Upper lobe of left lung (tissue), 4 donors: ENCODE data around the gene B9D1.

Experiments used
- CTCF ChIP-seq, 6 experiments: fragments of 450-650 bp in 4 of 6; fragments of 200-600 bp in 2 of 6; sonication (generic) in 2 of 6; IDR thresholded peaks; one replicate each; pipeline ENCODE4 v1.5.1; 2016 to 2019; ENCODE audit warnings: antibody characterized with exemption in 6 of 6
- EP300 ChIP-seq, 4 donors: sonication (generic); formaldehyde crosslinking; IDR thresholded peaks; one replicate each; pipeline ENCODE4 v1.5.1; 2017; ENCODE audit warnings: antibody characterized with exemption in 4 of 4, control low read depth in 2 of 4
- POLR2A ChIP-seq, 4 donors: fragments of 450-650 bp; IDR thresholded peaks; one replicate each; pipeline ENCODE4 v1.5.1; 2016 to 2017; ENCODE audit warnings: antibody characterized with exemption in 4 of 4, mild to moderate bottlenecking in 2 of 4
- POLR2AphosphoS5 ChIP-seq, 2 donors: sonication (generic); formaldehyde crosslinking; IDR thresholded peaks; one replicate each; pipeline ENCODE4 v1.5.1; 2017; ENCODE audit warnings: antibody characterized with exemption in 2 of 2

DNA sequence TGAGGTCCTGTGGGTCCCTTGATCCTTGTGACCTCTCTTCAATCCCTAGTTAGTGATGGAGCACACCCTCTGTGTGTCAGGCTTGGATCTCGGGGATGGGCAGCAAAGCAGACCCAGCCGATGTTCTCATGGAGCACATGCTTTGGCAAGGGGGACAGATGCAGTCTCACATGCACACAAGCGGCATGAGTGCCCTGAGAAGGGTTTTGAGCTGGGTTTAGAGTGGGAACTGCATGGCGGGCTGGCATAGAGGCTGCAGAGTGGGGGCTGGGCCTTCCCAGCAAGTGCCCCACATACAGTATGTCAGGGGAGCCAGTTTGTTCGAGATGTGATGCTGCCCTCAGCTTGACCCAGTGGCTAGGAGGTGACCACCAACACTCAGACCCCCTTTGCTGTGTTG, 41.6 kb downstream of the B9D1 start:
- TF ChIP-seq CTCF (IDR thresholded peaks at IDR 0.05) (no peak), POLR2A (IDR thresholded peaks at IDR 0.05) (no peak), POLR2AphosphoS5 (IDR thresholded peaks at IDR 0.05) (no peak), EP300 (IDR thresholded peaks at IDR 0.05) (no peak)
